ENCODE measurements around the gene HOOK2. TPM values are rescaled to one million over a fixed set of nuclear protein-coding genes. Genes with fewer than 3 reads are reported as not detected.

Gene HOOK2
- total and polyA plus RNA-seq, 7 donors, result 11.3 to 33.0 (median 21.7) TPM

GRCh38 chr19:12806242-12807081 is 31.1 kb upstream of the HOOK2 start, which contains the start of gene RNASEH2A:
Gene RNASEH2A, plus strand, starts transcription at chr19:12806584. Its CDS starts 90 bp downstream, at chr19:12806674.
- peak within 1 kb of the TSS; percentile 81 for H3K4me3 ChIP-seq
- peak; percentile 85 to 92 (median 86) for ATAC-seq
- peaks cover 0 to 3% of the 10 kb centered on the region in 2 donors for H3K36me3 ChIP-seq (ENCODE audit: insufficient read depth in 1 of 2, low read depth in 1 of 2)
- no peaks in the 10 kb centered on the region for H3K9me3 ChIP-seq
- H3K27me3 ChIP-seq (ENCODE audit: insufficient read depth in 3 of 3, low read length in 2 of 3), result no peaks in the 10 kb centered on the region
- H3K4me1 ChIP-seq, result peaks cover 20% of the 10 kb centered on the region
- 3 to 4% (median 3%) methylated on average over 62 to 66 of the region's 66 CpGs for WGBS, 3 donors
- peak; percentile 91 to 95 for DNase-seq
- no peak for TF ChIP-seq CTCF (IDR thresholded peaks at IDR 0.05)
- intact Hi-C loops (cut with DNase I), result loop anchor here in 1 of 2 donors (5.0 to 10.0 kb wide), 2 partner anchors 36 to 128 kb away; partner anchors contain the start of genes CALR and FARSA
- peak within 1 kb of the TSS; percentile 65 for H3K27ac ChIP-seq

- no peak for DNase-seq
- intact Hi-C loops (cut with DNase I), result loop anchor here in 1 of 2 donors (5.0 to 10.0 kb wide), 2 partner anchors 42 to 131 kb away; partner anchors contain the start of genes CALR and FARSA
- H3K27me3 ChIP-seq (ENCODE audit: insufficient read depth in 3 of 3, low read length in 2 of 3), result no peaks in the 10 kb centered on the region
- peaks cover 0 to 16% of the 10 kb centered on the region in 2 donors for H3K36me3 ChIP-seq (ENCODE audit: insufficient read depth in 1 of 2, low read depth in 1 of 2)
- TF ChIP-seq CTCF (IDR thresholded peaks at IDR 0.05), result no peak
- WGBS, 3 donors, result 91 to 93% (median 92%) methylated on average over 26 of the region's 26 CpGs
- no peak overlapping the region for H3K27ac ChIP-seq
- H3K4me3 ChIP-seq, result no peak overlapping the region
- ATAC-seq, result no peak
- peaks cover 27% of the 10 kb centered on the region for H3K4me1 ChIP-seq
- no peaks in the 10 kb centered on the region for H3K9me3 ChIP-seq
These were observed 28.7 kb upstream of the HOOK2 start for GRCh38 chr19:12804051-12804450.

- ATAC-seq (peak; percentile 36 to 49 (median 48)), DNase-seq (peak; percentile 44 to 65)
- Histone ChIP-seq H3K27ac (peak overlapping the region; percentile 82), H3K36me3 (ENCODE audit: insufficient read depth in 1 of 2, low read depth in 1 of 2) (peaks cover 0 to 31% of the 10 kb centered on the region in 2 donors), H3K4me3 (peak overlapping the region; percentile 96), H3K9me3 (no peaks in the 10 kb centered on the region), H3K27me3 (ENCODE audit: insufficient read depth in 3 of 3, low read length in 2 of 3) (no peaks in the 10 kb centered on the region), H3K4me1 (peaks cover 27% of the 10 kb centered on the region)
- TF ChIP-seq CTCF (IDR thresholded peaks at IDR 0.05), result no peak
- intact Hi-C loops (cut with DNase I), result loop anchor here in 1 of 2 donors (5.0 to 10.0 kb wide), 2 partner anchors 40 to 132 kb away; partner anchors contain the start of genes CALR and FARSA
- WGBS, 3 donors, result 38 to 39% (median 39%) methylated on average over 20 to 22 of the region's 22 CpGs
These were observed 27.1 kb upstream of the HOOK2 start for GRCh38 chr19:12802267-12803106.

- 0 to 1% (median 1%) methylated on average over 60 to 78 of the region's 78 CpGs for WGBS, 3 donors
- TF ChIP-seq CTCF (IDR thresholded peaks at IDR 0.05), result peak; percentile 3
- Histone ChIP-seq H3K4me1 (peaks cover 22% of the 10 kb centered on the region), H3K27me3 (ENCODE audit: insufficient read depth in 3 of 3, low read length in 2 of 3) (no peaks in the 10 kb centered on the region), H3K9me3 (no peaks in the 10 kb centered on the region), H3K27ac (peak within 1 kb of the TSS; percentile 82), H3K36me3 (ENCODE audit: insufficient read depth in 1 of 2, low read depth in 1 of 2) (peaks cover 0 to 31% of the 10 kb centered on the region in 2 donors), H3K4me3 (peak within 1 kb of the TSS; percentile 96)
- DNase-seq (peak; percentile 86 to 89), ATAC-seq (peak; percentile 83 to 87 (median 85))
- intact Hi-C loops (cut with DNase I), result loop anchor here in 1 of 2 donors (5.0 to 10.0 kb wide), 2 partner anchors 39 to 133 kb away; partner anchors contain the start of genes CALR and FARSA
These were observed 26.3 kb upstream of the HOOK2 start, which contains the start of the genes PRDX2 and THSD8 for GRCh38 chr19:12801466-12802266. Gene PRDX2, minus strand, starts transcription at chr19:12801800. Its CDS starts 539 bp downstream, at chr19:12801261. Gene THSD8, plus strand, starts transcription at chr19:12802069. Its CDS starts 3 bp downstream, at chr19:12802072.

Data from psoas muscle (tissue), 8 donors.